LNCAP (cell line): ENCODE results near the gene MTSS2.

ENCODE experiments used
- CTCF ChIP-seq: fragments of 450-650 bp; IDR thresholded peaks from 2 replicates; pipeline ENCODE4 v1.5.1; 2017; ENCODE audit warnings: mild to moderate bottlenecking

The MTSS2 gene

GRCh38 chr16:70701596-70701995, 15.7 kb upstream of the MTSS2 start:
- TF ChIP-seq CTCF, result no peak

GRCh38 chr16:70701036-70701435, 15.2 kb upstream of the MTSS2 start:
- TF ChIP-seq CTCF, result no peak

GRCh38 chr16:70700101-70701020, 14.5 kb upstream of the MTSS2 start:
- TF ChIP-seq CTCF, result no peak

GRCh38 chr16:70699696-70700095, 13.8 kb upstream of the MTSS2 start:
- no peak for TF ChIP-seq CTCF

GRCh38 chr16:70698901-70699300, 13.0 kb upstream of the MTSS2 start:
- TF ChIP-seq CTCF, result no peak

- TF ChIP-seq CTCF, result no peak
Observed at GRCh38 chr16:70697594-70698170, 11.8 kb upstream of the MTSS2 start.

GRCh38 chr16:70696952-70697593, 11.2 kb upstream of the MTSS2 start:
- no peak for TF ChIP-seq CTCF
